ENCODE data around the gene CD1B. TPM values are rescaled to one million over a fixed set of nuclear protein-coding genes. Genes with fewer than 3 reads are reported as not detected.

CD1B gene
- total RNA-seq, 3 donors from 2014 or later (not counting 1 experiment from before 2014, with no cell fraction given): not detected

Other genes with a start within 250 kb of the CD1B start
- gene CD1D, start 150.6 kb downstream of the CD1B start, total RNA-seq: 1 to 10 TPM in 1 of 3 donors, under 1 TPM in 2; 0.48 to 1.5 (median 0.52) TPM
- not detected for gene CD1A, start 77.1 kb downstream of the CD1B start, total RNA-seq
- 1 to 10 TPM in 2 of 3 donors, not detected in 1; 1.2 to 4.6 TPM for gene CD1C, start 41.6 kb downstream of the CD1B start, total RNA-seq
- under 1 TPM in 1 of 3 donors, not detected in 2; 0.73 TPM for gene CD1E, start 22.4 kb upstream of the CD1B start, total RNA-seq
- gene OR10T2, start 67.9 kb upstream of the CD1B start, total RNA-seq: not detected
- gene OR10K2, start 94.7 kb upstream of the CD1B start, total RNA-seq: not detected
- gene OR10K1, start 130.3 kb upstream of the CD1B start, total RNA-seq: not detected
- gene OR10R2, start 140.7 kb upstream of the CD1B start, total RNA-seq: not detected
- not detected for gene OR6Y1, start 222.9 kb upstream of the CD1B start, total RNA-seq
- not detected for gene OR6P1, start 239.0 kb upstream of the CD1B start, total RNA-seq
- gene OR10X1, start 248.4 kb upstream of the CD1B start, total RNA-seq: not detected

Measured in natural killer cell (primary cell).